Motor neuron (in vitro differentiated cells): ENCODE measurements around the gene TMEM204. TPM values are rescaled to one million over a fixed set of nuclear protein-coding genes. Genes with fewer than 3 reads are reported as not detected.

Experiments
- ATAC-seq, 8 experiments: fragments of 200-7000 bp; cut with Tn5 transposase; replicated peaks in 6 of 8; 2 replicates each; pipeline ENCODE4 v1.8.0; 2021; ENCODE audit warnings: mild to moderate bottlenecking in 8 of 8, moderate library complexity in 8 of 8
- H3K27ac ChIP-seq, 2 donors: fragments of 250-450 bp; sonication (Bioruptor Pico); 2 replicates each; pipeline ENCODE4 v1.9.0; 2021; ENCODE audit warnings: antibody characterized with exemption in 2 of 2, mild to moderate bottlenecking in 2 of 2, moderate library complexity in 1 of 2
- H3K4me1 ChIP-seq, 2 donors: fragments of 250-450 bp; sonication (Bioruptor Pico); replicated peaks in 1 of 2; 2 replicates each; pipeline ENCODE4 v1.6.1; 2021; ENCODE audit warnings: antibody characterized with exemption in 2 of 2, mild to moderate bottlenecking in 2 of 2, moderate library complexity in 1 of 2
- H3K4me3 ChIP-seq, 5 donors: fragments of 250-450 bp; sonication (Bioruptor Pico); 2 replicates each; pipeline ENCODE4 v1.9.0; 2021; ENCODE audit warnings: antibody characterized with exemption in 5 of 5, mild to moderate bottlenecking in 5 of 5, moderate library complexity in 4 of 5
- WGBS, 10 experiments: fragments of 450-650 bp; shearing (Covaris generic); methylation state at CpG; one replicate each; pipeline ENCODE4 v1.0.0; 2022; 5-methylcytosine and 5-hydroxymethylcytosine counted together
- in situ Hi-C, 9 experiments: fragments of 400-800 bp; cut with MboI; loops; one replicate each; pipeline ENCODE4 v1.15.0; 2021; ENCODE audit warnings: low sequenced_read_pairs in 9 of 9, low pct_unique_long_range_greater_than_20kb in 2 of 9; ENCODE audit not compliant: unreplicated experiment in 9 of 9
- total RNA-seq, 8 experiments: library from RNA; unstranded; fragments of 300-600 nt; gene quantifications; 2 replicates each; pipeline versions ENCODE4 v1.2.3 to v1.2.4, GENCODE V29; 2022

Gene TMEM204
- total RNA-seq, 8 experiments from 2014 or later: 0.05 to 3.0 (median 0.71) TPM; not detected in 1

GRCh38 chr16:1531638-1531910 lies 1.9 kb upstream of the TMEM204 start:
- ATAC-seq: no peak
- WGBS, 10 experiments: 0 to 100% (median 61%) methylated on average over 1 to 5 of the region's 14 CpGs; no CpG with 5 or more reads in 4 of the 10 experiments
- H3K4me3 ChIP-seq: no peak overlapping the region
- no peaks in the 10 kb centered on the region for H3K4me1 ChIP-seq
- no peak overlapping the region for H3K27ac ChIP-seq
- in situ Hi-C loops: no loop called here

GRCh38 chr16:1532081-1532760 lies 1.2 kb upstream of the TMEM204 start:
- peak in 1 of 8 experiments; percentile 2 for ATAC-seq
- 20 to 94% (median 69%) methylated on average over 1 to 10 of the region's 28 CpGs; no CpG with 5 or more reads in 2 of the 10 experiments for WGBS, 10 experiments
- in situ Hi-C loops: no loop called here
- Histone ChIP-seq H3K4me3 (no peak overlapping the region), H3K4me1 (no peaks in the 10 kb centered on the region), H3K27ac (no peak overlapping the region)

- in situ Hi-C loops: no loop called here
- no peak for ATAC-seq
- Histone ChIP-seq H3K27ac (no peak overlapping the region), H3K4me3 (no peak overlapping the region), H3K4me1 (no peaks in the 10 kb centered on the region)
- WGBS, 10 experiments: 67 to 100% methylated on average over 1 of the region's 10 CpGs; no CpG with 5 or more reads in 8 of the 10 experiments
These were observed 695 bp upstream of the TMEM204 start for GRCh38 chr16:1532771-1533170.

GRCh38 chr16:1534021-1535020 lies 855 bp downstream of the TMEM204 start:
- peak in 2 of 8 experiments; percentile 6 to 7 for ATAC-seq
- no peak overlapping the region for H3K27ac ChIP-seq
- H3K4me3 ChIP-seq: no peak overlapping the region
- in situ Hi-C loops: no loop called here
- no peaks in the 10 kb centered on the region for H3K4me1 ChIP-seq
- 8 to 100% (median 86%) methylated on average over 1 to 14 of the region's 57 CpGs; no CpG with 5 or more reads in 1 of the 10 experiments for WGBS, 10 experiments

- no peak overlapping the region for H3K4me3 ChIP-seq
- WGBS, 10 experiments: 59 to 100% (median 79%) methylated on average over 1 to 9 of the region's 39 CpGs; no CpG with 5 or more reads in 6 of the 10 experiments
- no peak overlapping the region for H3K27ac ChIP-seq
- in situ Hi-C loops: no loop called here
- peak in 1 of 8 experiments; percentile 2 for ATAC-seq
- H3K4me1 ChIP-seq: no peaks in the 10 kb centered on the region
These were observed 2.2 kb downstream of the TMEM204 start for GRCh38 chr16:1535391-1536291.

- Histone ChIP-seq H3K4me3 (no peak overlapping the region), H3K4me1 (no peaks in the 10 kb centered on the region), H3K27ac (no peak overlapping the region)
- WGBS, 10 experiments: 77 to 100% (median 91%) methylated on average over 1 to 7 of the region's 13 CpGs; no CpG with 5 or more reads in 4 of the 10 experiments
- ATAC-seq: no peak
- in situ Hi-C loops: no loop called here
These were observed 3.1 kb downstream of the TMEM204 start for GRCh38 chr16:1536601-1537000.

- WGBS, 10 experiments: 80 to 100% (median 89%) methylated on average over 1 to 4 of the region's 27 CpGs; no CpG with 5 or more reads in 4 of the 10 experiments
- ATAC-seq: no peak
- Histone ChIP-seq H3K4me1 (no peaks in the 10 kb centered on the region), H3K4me3 (no peak overlapping the region), H3K27ac (no peak overlapping the region)
- in situ Hi-C loops: no loop called here
These were observed 3.7 kb downstream of the TMEM204 start for GRCh38 chr16:1537138-1537577.

- in situ Hi-C loops: no loop called here
- no peak for ATAC-seq
- 93 to 100% (median 98%) methylated on average over 1 to 15 of the region's 26 CpGs; no CpG with 5 or more reads in 4 of the 10 experiments for WGBS, 10 experiments
- no peak overlapping the region for H3K27ac ChIP-seq
- H3K4me3 ChIP-seq: no peak overlapping the region
- H3K4me1 ChIP-seq: no peaks in the 10 kb centered on the region
These were observed 4.4 kb downstream of the TMEM204 start for GRCh38 chr16:1537763-1538289.

GRCh38 chr16:1538804-1539520 lies 5.5 kb downstream of the TMEM204 start:
- H3K4me1 ChIP-seq: peaks cover 0 to 8% of the 10 kb centered on the region in 2 donors
- whole genome bisulfite sequencing, 10 experiments: 50 to 100% (median 80%) methylated on average over 1 to 3 of the region's 22 CpGs; no CpG with 5 or more reads in 5 of the 10 experiments
- ATAC-seq: peak in 6 of 8 experiments; percentile 12 to 52 (median 40)

GRCh38 chr16:1539720-1540555 lies 6.5 kb downstream of the TMEM204 start:
- Histone ChIP-seq H3K27ac (no peak overlapping the region), H3K4me1 (peaks cover 0 to 8% of the 10 kb centered on the region in 2 donors), H3K4me3 (no peak overlapping the region)
- 31 to 94% (median 60%) methylated on average over 1 to 8 of the region's 35 CpGs; no CpG with 5 or more reads in 3 of the 10 experiments for WGBS, 10 experiments
- ATAC-seq: peak in 1 of 8 experiments; percentile 56
- in situ Hi-C loops: no loop called here

More at GRCh38 chr16:1538804-1539520, 5.5 kb downstream of the TMEM204 start:
- Histone ChIP-seq H3K27ac (no peak overlapping the region), H3K4me3 (no peak overlapping the region)
- in situ Hi-C loops: no loop called here

- no peak overlapping the region for H3K27ac ChIP-seq
- in situ Hi-C loops: no loop called here
- 56 to 100% (median 82%) methylated on average over 1 to 7 of the region's 8 CpGs; no CpG with 5 or more reads in 4 of the 10 experiments for WGBS, 10 experiments
- no peak for ATAC-seq
- H3K4me1 ChIP-seq: peaks cover 0 to 8% of the 10 kb centered on the region in 2 donors
- H3K4me3 ChIP-seq: no peak overlapping the region
These were observed 7.0 kb downstream of the TMEM204 start for GRCh38 chr16:1540556-1540855.
